Renal cortical epithelial cell (primary cell): ENCODE data around the gene ASB18. TPM values are rescaled to one million over a fixed set of nuclear protein-coding genes. Genes with fewer than 3 reads are reported as not detected.

ENCODE experiments used
- DNase-seq: peaks from one replicate; pipeline ENCODE4 v3.0.0-alpha.2; 2011; ENCODE audit warnings: low read depth
- total RNA-seq: library from RNA; depleted of rRNA; stranded (reverse); fragments of >200 nt; gene quantifications from 2 replicates; pipeline ENCODE4 v1.2.3, GENCODE V29; 2014

Gene ASB18
- total RNA-seq, 1 donor from 2014 or later = not detected

DNA sequence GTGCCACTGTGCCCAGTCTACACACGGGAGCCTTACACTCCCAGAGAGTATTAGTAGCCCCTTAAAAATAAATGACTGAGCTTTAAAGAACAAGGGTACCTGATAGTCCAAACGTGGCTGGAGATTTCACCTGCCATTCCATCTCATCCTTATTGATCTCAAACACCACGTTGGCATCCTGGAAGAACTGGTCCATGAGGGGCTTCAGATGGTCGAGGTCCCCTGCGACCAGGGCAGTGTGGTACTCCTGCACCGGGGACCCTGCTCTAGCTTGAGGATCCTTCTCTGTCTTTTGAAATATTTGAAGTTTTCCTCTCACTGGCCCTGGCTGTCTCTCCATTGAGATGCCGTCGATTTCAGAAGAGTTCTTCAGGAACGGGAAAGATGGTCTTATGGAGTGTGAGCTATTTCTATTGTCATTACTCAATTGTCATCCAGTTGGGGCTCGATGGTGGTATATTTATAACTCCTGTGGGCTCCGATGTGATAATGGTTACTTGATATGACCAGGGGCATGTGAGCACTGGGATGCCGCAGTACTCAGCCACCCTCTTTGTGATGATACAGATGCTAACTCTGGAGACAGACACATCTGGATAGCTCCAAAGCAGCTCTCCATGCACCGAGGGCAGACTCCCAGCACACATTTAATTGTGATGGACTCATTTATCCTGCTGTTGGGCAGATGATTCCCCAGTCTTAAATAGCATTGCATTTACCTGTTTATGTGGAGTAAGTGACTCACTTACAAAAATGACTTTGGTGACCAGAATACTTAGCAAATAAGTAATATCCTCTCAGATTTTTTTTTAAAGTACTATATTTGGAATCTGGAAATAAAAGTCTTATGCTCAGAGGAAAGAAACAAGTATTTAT lies 22.8 kb downstream of the ASB18 start:
- no peak for DNase-seq

DNA sequence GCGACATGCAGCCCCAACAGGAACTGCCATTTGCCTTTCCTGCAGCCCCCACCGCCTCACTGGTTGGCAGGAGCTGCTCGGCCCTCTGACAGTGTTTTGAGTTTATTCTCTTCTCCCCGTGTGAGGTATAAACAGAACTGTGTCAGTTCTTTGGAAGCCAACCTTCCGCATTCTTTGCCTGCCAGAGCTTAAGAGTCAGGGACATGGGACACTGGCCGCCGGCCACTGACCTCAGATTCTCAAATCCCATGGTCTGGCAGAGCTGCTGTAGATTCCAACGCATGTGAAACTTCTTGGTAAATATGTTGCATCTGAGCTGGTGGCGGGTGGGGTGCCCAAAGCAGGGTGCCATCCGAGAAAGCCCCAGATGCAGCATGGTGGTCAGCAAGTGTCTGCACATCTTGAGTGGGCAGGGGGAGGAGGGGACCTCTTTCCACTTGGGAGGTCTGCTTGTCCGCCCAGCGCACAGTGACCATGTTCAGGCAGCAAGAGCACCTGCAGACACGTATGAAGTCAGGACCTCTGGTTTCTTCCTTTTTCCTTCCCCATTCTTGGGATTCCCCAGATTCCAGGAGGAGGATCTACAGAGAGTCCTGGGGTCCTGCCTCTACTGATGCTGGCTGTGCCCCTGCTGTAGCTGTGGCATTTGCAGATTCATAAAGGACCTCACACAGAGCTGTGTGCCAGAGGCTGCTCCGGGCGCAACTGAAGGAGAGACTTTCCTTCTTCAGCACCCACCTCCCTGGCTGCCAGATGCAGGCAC lies 23.8 kb downstream of the ASB18 start:
- peak; percentile 4 for DNase-seq

DNA sequence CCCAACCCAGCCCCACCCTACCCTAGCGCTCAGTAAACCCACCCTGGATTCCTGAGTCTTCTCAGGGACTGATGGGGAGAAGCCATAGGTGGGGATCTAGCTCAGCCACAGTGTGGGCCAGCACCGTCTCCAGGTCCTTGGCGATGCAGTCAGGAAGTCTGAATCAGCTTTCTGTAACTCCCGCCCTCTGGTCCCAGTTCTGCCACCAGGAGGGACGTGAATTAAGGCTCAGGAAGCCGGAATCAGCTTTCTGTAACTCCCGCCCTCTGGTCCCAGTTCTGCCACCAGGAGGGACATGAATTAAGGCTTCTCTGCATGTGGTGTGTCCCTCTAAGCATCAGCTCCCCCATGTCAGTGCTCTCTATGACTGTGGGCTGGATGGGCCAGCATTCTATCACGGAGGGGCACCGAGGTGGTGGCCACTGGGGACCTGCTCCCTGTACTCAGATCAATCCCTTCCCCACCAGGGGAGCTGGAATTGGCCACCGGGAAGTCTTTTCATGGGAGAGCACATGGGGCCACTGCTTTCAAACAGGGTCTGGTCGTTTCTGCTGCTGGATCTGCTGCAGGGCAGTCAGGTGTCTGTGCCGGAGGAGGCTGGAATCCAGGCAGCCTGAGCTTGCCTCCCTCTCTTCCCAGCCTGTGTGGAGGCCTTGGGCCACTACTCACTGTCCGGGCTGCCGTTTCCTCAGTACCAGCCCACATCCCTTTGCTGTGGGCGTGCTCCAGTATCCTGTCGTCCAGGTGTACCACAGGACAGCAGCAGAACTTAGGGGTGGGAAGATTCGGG lies 24.7 kb downstream of the ASB18 start:
- DNase-seq = no peak

DNA sequence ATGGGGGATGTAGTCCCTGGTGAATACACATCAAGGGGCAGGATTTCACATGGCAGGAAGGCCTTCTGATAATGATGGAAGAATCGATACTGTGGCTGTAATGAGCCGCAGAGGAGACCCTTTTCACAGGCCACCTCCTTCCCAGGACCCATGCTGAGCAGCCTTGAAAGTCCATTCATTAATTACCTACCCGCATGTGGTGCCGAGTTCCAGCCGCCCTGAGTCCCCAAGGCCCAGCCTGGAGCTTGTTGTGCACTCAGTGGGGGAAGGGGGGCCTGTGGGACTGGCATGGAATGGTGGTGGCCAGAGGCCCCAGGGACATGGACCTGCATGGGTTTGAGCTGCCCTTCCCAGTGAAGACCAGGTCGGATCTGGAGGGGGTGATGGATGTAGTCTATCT lies 25.5 kb downstream of the ASB18 start:
- no peak for DNase-seq

DNA sequence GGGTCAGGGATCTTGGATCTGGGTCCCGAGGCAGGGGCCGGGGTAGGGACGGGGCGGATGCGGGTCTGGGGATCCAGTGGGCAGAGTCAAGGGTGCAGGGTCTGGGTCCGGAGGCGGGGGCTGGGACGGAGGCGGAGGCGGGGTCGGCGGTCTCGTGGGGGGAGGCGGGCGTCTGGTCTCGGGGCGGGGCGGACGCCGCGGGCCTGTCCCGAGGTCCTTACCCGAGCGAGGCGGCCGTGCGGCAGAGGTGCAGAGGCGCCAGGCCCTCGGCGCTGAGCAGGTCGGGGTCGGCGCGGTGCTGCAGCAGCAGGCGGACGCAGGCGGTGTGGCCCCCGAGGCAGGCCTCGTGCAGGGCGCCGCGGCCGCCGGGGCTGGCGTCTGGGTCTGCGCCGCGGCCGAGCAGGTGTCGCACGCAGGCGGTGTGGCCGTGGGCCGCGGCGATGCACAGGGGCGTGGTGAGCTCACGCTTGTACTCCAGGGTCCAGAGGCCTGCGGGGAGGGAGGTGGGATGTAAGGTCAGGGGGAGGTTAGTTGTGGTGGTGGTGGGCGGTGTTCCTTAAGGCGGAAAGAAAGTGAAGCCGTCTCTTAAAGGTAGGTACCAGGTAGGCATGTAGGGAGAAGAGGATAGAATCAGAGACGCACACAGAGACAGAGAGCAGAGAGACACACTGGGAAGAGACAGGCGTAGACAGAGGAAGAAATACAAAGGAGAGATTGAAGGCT lies 26.6 kb downstream of the ASB18 start:
- DNase-seq = no peak

DNA sequence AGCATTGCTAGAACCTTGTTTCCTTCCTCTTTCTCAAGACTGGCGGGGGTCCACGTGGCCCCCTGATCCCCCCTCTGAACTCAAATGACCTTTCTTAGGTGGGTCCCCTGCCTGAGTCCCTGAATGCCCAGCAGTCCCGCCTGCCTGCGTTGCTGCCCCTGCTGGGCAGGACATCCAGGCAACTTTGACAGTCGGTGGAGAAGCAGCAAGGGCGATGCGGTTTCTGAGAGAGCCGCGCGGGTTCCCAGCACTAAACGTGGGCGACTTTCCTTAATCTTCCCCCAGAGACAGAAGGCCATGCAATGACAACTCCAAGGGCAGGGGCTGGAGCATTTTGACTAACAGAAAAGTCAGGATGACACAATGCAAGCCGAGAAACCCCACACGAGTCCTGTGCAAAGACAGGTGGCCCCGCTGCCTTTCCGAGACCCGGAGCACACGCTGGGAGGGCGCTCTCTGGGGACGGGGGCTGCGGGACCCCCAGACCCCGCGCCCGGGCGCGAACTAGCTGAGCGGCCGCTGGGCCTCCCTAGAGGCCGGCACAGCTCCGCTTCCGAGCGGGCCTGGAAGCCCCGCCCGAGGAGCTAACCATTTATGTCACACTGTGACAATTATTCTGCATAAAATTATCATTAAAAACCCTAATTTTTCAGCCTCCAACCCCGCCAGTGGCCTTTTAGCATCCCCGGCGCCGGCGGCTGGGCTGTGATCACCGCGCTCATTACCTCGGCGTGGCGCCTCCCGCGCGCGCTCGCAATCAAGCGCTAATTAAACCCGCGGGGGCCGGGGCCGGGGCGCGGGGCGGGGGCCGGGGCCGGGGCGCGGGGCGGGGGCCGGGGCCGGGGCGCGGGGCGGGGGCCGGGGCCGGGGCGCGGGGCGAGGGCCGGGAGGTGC lies 27.4 kb downstream of the ASB18 start:
- no peak for DNase-seq

DNA sequence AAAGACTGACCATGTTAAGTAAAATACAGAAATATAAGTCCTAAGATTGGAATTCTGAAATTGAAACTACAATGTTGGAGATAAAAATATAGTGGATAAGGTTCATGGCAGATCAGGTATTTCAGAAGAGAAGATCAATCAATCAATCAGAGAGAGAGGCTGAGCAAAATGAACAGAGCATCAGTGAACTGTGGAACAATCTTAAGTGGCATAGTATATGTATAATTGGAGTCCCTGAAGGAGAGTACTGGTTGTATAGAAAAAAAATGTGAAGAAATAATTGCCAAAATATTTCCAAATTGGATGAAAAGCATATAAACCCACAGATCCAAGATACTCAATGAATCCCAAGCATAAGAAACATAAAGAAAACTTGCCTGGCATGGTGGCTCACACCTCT lies 35.0 kb downstream of the ASB18 start:
- no peak for DNase-seq

DNA sequence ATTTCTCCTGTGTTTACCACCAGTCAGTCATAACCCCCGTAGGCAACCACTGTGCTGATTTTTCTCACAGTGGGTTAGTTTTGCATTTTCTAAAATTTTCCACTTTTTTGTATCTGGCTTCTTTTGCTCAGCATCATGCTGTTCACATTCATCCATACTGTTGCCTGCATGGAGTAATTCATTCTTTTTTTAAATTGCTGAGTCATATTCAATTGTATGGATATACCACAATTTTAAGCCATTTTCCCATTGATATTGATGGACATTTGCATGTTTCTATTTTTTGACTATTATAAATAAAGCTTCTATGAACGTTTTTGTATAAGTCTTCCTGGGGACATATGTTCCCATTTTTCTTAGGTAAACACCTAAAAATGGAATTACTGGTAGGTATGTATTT lies 40.5 kb downstream of the ASB18 start:
- no peak for DNase-seq

DNA sequence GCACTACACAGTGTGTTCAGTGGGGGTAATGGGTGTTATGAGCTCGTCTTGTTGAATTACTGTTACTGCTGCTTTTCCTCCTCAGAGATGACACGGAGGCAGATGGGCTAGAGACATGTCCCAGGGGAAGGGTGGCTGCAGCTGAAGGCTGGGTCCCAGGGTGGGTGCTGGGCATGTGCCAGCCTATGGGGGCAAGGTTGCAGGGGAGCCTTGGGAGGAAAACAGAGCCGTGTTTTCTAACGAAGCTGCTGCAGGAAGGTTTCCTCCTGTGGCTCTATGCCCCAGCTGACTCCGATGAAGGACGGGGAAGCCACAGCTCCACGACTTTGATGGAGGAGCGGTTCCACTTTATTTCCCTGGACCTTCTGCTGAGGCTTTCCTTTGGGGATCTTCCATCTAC lies 42.4 kb downstream of the ASB18 start:
- DNase-seq = no peak

DNA sequence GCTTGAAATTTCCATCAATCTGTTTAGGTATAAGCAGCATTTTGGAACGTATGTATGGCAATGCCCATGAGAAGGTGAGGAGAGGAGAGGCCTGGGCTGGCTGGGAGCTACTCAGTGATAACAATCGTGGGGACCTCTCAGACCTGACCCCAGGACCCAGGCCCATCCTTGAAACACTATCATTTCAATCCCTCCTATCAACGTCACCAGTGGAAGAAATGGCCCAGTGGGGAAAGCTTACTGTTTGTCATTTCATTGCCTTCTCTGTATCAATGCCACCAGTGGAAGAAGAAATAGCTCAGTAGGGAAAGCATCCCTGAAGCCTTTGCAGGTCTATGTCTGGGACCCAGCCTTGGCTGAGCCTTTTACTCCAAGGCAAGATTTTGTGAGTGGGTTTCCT lies 44.8 kb downstream of the ASB18 start:
- DNase-seq = no peak

DNA sequence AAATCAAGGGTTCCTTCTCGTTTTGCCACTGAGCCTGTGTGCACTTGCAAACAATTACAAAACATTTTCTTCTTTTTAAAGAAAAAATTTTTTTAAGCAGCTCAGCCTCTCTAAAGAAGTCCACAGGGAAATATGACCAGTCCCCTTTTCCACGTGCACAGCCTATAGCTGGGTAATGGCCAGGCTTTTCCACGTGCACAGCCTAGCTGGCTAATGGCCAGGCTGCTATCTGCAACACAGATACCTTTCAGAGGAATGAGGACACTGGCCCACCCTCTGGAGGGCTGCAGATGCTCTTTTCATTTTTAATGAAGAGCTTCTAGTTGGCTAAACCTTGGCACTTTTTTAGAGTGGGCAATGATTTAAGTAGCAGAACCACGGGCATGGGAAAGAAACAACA lies 46.3 kb downstream of the ASB18 start:
- no peak for DNase-seq

DNA sequence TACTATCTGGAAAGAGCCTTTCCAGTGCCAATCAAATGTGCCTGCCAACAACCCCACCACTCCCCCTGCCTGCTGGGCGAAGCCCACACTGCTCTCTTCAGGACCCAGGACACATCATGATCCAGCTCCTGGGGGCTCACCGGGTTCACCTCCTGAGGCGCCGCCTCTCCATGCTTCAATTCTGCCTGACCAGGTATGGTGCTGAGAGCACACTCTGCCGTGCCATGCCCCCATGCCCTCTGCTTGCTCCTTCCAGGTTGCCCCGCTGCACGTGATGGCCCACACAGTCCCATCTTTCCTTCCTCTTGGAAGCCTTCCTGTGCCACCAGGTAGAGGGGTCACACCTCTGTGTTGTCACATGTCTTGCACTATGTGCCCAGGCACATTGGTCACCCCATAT lies 47.5 kb downstream of the ASB18 start:
- DNase-seq = no peak

DNA sequence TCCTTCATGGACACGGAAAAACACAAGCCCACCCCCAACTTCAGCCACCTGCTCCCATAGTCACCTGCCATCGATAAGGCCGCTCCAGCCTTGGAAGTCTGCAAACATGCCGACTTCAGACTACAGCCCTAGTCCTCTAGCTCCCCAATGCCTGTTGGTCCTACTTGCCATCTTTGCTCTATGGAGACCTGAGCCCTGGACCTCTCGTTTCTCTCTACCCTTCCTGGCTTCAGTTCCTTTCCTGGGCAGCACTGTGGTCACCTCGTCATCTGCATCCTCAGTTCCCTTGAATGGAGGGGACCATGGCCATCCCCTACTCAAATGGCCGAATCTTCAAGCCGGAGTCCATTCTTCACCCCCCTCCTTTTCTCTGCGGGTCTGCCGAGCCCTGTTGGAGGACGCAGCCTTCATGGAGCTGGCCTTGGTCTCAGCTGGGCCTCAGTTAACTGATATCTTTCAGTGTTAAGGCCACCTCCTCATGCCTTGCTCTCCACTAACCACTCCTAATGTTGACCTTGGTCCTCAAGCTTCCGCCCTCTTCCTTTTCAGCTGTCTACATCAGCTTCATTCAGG lies 48.4 kb downstream of the ASB18 start:
- DNase-seq = no peak

DNA sequence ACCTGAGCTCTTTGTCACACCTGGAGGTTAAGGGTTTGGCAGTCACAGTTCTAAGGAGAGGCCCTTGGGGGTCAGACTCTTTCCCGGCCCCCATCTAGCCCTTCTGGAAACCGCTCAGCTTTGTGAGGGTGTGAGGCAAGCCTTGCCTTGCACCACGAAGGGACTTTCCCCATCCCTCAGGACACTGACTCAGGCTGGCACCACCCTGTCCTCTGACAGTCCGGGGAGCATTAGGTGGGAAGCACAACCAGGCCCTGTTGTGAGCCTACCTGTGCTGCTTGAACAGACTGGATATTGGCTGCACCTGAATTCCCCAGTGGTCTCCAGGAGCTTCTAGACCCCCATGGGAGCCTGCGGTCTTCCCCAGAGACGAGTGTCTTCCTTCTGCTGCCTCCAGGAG lies 49.0 kb downstream of the ASB18 start:
- DNase-seq = no peak

DNA sequence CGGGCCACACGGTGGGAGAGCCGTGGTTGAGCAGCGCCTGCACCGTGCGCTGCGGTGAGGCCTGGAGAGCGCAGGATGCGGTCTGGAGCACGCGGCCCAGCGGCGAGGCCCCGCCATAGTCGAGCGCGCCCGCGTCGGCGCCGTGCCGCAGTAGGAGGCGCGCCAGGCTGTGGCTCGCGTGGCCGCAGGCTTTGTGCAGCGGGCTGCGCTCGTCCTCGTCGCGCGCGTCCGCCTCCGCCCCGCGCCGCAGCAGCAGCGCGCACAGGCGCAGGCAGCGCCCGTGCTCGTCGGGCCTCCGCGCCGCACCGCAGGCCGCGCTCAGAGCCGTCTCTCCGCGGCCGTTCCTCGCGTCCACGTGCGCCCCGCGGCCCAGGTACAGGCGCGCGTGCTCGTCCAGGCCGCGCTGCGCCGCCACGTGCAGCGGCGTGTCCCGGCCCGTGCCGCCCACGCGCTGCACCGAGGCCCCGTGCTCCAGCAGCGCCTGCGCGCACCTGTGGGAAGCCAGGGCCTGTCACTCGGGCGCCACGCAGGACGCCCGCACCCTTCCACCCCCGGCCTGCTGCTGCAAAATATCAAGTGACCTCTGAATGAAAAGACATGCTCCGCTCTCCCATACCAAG lies 49.7 kb downstream of the ASB18 start:
- no peak for DNase-seq

DNA sequence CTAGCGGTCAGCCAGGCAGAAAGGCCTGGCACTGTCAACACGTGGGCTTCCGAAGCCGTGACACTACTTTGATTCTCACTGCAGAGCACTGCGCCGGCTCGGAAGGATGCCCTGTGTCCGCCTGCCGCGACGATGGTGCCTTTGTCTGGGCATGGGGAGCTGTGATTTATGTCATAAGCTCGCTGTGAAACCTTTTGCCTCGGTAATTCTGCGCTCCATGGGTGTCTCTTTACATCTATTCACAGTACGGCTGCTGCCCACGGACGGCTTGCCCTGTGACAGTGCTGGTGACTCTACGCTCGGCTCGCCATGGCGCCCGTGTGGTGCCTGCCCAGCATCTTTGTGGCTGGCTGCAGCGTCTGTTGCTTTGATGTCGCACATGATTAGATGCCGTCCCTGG lies 52.9 kb downstream of the ASB18 start:
- DNase-seq = no peak

DNA sequence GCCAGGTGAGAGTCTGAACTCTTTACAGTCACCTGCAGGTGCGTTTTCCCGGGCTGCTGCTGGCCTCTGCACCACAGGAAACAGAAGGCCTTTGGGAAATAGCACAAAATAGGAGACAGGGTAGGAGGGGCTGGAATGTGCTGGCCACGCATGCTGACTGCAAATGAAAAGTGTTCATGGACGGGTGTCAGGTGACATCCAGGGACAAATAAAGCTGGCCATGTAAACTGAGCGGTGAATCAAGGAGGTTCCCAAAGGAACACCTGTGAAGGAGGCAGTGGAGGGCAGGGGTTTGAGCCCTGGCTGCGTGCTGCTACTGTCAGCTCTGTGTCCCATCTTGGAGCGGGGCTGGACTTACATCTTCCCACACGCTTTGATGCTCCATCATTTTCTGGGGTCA lies 53.7 kb downstream of the ASB18 start:
- DNase-seq = no peak

DNA sequence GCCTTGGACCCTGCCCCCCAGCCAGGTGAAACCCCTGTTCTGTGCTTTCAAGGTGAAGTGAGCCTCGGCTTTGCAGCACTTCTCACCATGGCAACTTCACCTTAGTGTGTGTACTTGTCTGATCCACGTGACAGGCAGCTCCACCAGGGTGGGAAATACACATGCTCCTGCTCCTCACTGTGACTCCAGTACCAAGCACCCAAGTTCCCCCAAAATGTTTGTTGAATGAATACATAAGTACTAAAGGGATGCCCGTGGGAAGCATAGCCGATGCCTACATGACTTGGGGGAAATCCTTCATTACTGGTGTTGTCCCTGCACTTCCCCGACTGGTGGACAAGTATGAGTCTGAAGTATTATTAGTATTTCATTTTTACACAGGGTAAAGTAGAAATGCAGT lies 54.2 kb downstream of the ASB18 start:
- DNase-seq = no peak

DNA sequence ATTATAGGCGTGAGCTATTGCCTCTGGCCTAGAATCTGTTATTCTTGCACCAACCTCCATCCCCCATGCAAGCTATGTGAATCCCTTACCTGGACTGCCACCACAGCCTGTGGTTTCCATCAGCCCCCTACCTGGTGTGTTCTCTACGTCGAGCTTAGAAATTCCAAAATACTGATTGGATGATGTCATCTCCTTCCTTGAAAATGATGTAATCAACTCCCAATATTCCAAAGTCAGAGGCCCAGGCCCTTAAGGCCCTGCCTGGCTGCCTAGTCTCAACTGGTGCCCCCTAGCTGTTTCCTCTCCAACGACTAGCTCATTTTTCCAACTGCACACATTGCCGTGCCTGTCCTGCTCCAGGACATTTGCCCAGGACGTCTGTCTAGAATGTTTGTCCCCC lies 54.7 kb downstream of the ASB18 start:
- no peak for DNase-seq
